Endometrial microvascular endothelial cells (primary cell): ENCODE measurements around the gene UGT1A6. TPM values are rescaled to one million over a fixed set of nuclear protein-coding genes. Genes with fewer than 3 reads are reported as not detected.

ENCODE experiments used
- in situ Hi-C: cut with HindIII; loops from 2 replicates; pipeline ENCODE4 v1.10.0; 2017; ENCODE audit warnings: low sequenced_read_pairs, low pct_unique_long_range_greater_than_20kb; ENCODE audit errors: inconsistent ontology term
- total RNA-seq: library from RNA; depleted of rRNA; stranded (reverse); fragments of >200 nt; gene quantifications from one replicate; pipeline ENCODE4 v1.2.3, GENCODE V29; 2015; ENCODE audit errors: inconsistent ontology term

UGT1A6 gene
- total RNA-seq, 1 donor from 2014 or later: not detected

- in situ Hi-C loops: no loop called here
Observed at GRCh38 chr2:233792720-233793119, 100.0 kb downstream of the UGT1A6 start.

GRCh38 chr2:233793465-233794127 lies 100.9 kb downstream of the UGT1A6 start:
- in situ Hi-C loops: no loop called here

DNA sequence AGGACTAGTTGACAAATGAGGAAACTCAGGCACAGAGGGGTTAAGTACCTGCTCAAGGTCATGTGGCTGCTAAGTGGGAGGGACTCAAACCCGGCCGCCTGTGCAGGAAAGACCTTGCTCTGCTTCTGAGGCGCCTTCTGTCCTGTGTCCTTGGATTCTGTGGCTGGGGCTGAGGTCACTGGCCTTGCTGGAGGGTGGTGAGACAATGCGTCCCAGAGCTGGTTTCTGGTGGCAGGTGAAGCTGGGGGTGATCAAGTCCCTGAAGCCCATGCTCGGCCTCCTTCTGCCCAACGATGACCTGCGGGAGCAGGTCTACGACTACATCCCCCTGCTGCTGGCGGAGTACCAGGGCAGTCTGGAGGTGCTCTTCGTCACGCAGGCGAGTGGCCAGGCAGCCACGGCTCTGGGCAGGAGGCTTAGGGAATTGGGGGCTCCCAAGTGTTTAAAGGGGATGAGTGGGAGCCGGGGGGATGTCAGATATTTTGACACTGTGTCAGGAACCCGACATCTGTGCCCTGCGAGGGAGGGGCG lies 101.5 kb downstream of the UGT1A6 start:
- in situ Hi-C loops: no loop called here

- in situ Hi-C loops: no loop called here
Observed at GRCh38 chr2:233795735-233796171, 103.1 kb downstream of the UGT1A6 start.

GRCh38 chr2:233796254-233796653 lies 103.6 kb downstream of the UGT1A6 start:
- in situ Hi-C loops: no loop called here

- in situ Hi-C loops: no loop called here
Observed at GRCh38 chr2:233798335-233799086, 105.8 kb downstream of the UGT1A6 start.

- in situ Hi-C loops: no loop called here
Observed at GRCh38 chr2:233799087-233799665, 106.5 kb downstream of the UGT1A6 start.

DNA sequence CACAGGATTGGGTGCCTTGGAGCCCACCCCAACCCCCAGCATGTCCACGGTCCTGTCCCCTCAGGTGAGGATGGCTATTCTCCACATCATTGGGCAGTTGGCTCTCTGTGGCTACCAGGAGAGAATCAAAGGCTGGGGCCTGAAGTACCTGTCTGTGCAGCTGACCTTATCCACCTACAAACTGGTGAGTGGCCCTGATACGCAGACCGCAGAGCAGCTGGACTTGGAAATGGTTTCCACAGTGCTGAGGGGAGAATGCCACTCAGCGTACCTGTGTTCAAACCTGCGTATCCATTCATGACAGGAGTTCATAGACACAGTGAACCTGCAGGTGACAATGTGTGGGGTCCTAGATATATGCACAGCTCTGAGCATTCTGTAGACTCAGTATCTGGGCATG lies 107.0 kb downstream of the UGT1A6 start:
- in situ Hi-C loops: no loop called here

- in situ Hi-C loops: no loop called here
Observed at GRCh38 chr2:233800208-233800607, 107.5 kb downstream of the UGT1A6 start.

GRCh38 chr2:233801357-233802131 lies 108.9 kb downstream of the UGT1A6 start:
- in situ Hi-C loops: no loop called here

GRCh38 chr2:233802132-233802815 lies 109.6 kb downstream of the UGT1A6 start:
- in situ Hi-C loops: no loop called here

DNA sequence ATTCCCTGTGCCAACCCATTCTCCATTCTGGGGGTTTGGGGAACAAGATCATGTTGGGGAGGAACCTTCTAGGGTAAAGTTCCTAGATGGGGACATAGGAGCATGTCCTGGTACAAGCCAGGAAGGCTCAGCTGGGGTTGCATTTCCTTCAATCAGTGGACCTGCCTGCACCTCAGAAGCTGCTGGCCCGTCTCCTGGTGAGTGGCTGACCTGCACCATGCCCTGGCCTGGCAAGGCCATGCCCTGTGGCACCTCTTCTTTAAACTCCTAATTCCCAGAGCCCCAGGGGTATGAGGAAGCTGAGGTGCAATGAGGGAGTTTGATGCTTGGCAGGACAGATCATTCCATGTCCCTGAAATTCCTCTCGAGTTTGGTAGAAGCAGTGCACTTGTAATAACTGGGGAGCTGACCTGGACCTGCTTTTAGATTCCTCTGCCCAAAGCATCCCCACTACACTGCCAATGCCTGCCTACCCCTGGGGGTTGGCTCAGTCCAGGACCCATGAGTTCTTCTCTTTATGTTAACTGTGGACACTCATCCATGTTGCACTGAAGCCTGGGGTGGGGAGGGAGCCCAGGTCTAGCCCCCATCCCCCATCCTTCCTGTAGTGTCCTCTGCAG lies 110.7 kb downstream of the UGT1A6 start:
- in situ Hi-C loops: no loop called here

GRCh38 chr2:233803994-233804393 lies 111.3 kb downstream of the UGT1A6 start:
- in situ Hi-C loops: no loop called here

GRCh38 chr2:233807215-233807865 lies 114.7 kb downstream of the UGT1A6 start:
- in situ Hi-C loops: no loop called here

DNA sequence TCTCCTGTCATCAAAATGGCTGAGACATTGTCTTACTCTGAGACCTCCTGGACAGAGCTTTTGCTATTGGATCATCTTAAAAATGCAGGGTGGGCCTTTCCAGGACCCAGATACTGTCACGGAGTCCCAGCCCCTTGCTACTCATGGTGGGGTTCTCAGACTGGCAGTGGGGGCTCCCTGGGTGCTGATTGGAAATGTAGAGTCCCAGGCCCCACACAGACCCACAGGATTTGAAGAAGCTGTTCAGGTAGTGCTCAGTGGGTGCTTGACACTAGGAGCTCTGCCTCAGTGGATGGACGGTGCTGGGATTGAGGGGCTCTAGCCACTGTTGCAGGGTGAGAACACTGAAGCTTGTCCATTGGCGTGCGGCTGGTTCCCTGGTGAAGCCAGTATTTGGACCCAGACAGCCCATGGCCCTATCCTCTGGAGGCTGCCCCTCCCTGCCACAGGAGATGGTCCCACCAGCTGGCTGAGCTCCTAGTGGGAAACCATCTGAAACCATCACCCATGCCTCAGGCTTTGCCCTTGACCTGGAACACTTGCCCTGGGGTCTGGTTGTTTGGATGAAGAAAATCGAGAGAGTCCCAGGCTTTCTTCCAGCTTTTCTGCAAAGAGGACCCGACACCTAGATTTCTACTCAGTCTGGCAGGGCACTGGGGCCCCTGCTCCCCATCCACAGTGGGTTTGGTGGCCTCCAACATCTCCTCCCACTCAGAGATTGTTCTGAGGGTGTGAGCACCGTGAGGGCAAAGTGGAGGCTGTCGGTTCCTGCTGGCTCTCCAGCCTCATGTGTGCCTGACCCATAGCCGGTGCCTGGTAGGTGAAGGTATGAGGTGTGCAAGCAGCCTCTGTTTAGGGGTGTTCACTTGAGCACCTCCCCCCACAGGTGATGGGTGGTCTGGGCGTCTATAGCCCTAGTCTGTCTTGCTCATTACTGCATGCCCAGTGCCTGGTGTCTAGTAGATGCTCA lies 115.6 kb downstream of the UGT1A6 start:
- in situ Hi-C loops: no loop called here

- in situ Hi-C loops: no loop called here
Observed at GRCh38 chr2:233810385-233810784, 117.7 kb downstream of the UGT1A6 start.

- in situ Hi-C loops: no loop called here
Observed at GRCh38 chr2:233811087-233811486, 118.4 kb downstream of the UGT1A6 start.
